Activated CD4-positive, CD25-positive, alpha-beta regulatory T cell treated with anti-CD3 and anti-CD28 coated beads, Interleukin-2, amount 50 U/mL, for 24 hours (primary cell): ENCODE results near the gene DNAAF1.
A peak's percentile ranks its signal among the peaks of the same experiment; 100 is the strongest.
"Not testable (repeated sequence)": the region's sequence is repeated elsewhere in the genome, so short reads cannot be mapped to it uniquely, and the experiment has no call there.

Source experiments
- ATAC-seq, 2 donors: fragments of 150-1000 bp; cut with Tn5 transposase; one replicate each; pipeline ENCODE4 v1.10.0; 2021; ENCODE audit warnings: mild to moderate bottlenecking in 1 of 2, moderate library complexity in 1 of 2

The DNAAF1 gene

DNA sequence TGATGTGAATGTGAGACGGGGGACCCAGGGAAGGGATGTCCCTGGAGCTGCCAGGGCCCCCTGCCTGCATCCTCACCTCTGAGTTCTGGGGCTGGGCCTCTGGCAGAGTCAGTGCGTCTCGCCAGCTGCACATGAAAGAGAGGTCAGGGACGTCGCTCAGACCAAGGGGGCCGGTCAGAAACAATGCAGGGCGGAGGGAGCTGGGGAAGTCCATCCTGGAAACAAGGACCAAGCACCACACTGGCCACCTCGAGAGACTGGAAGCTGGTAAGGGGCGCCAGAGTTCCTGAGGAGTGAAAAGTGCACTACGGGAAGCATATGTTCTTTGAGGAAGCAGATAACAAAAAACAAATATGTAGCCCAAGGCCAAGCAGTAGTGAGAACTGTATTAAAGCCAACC lies 39.7 kb downstream of the DNAAF1 start:
- ATAC-seq: no peak

DNA sequence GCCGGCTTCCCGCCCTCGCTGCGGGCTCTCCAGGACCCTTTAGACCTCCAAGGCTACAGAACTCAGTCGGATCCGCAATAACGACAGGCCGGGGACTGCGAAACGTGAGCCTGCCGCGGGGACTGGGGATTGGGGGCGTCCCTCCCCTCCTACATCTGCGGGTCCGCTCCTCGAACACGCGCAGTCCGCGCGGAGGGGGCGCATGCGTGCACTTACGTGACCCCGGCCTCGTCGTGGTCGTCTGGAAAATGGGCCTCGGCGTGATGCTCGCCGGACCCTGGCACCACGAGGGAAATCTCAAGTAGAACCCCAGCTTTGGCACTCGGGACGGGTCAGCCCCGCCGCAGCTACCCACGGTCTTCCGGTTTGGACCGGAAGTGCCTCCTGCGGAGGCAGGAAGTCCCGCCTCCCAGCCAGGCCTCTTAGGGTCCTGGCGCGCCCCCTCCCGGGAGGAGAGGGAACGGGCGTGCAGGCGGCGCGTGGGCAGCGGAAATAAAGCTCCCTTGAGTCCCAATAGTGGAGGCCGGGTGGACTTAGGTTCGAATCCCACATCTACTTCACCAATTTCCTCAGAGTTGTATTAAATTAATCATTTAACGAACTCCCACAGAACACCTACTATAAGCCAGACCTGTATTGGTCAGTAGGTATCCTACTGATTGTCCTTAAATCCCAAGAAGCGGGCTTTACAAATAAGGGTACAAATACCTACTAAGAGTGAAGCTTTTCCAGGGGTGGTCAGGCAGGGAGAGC lies 41.8 kb downstream of the DNAAF1 start, which contains the start of gene TAF1C:
TAF1C (minus strand) TSS at position 373 of the 753 bp plus-strand sequence. CDS start 2,069 bp downstream, outside the sequence.
- ATAC-seq: peak; percentile 93 to 95

DNA sequence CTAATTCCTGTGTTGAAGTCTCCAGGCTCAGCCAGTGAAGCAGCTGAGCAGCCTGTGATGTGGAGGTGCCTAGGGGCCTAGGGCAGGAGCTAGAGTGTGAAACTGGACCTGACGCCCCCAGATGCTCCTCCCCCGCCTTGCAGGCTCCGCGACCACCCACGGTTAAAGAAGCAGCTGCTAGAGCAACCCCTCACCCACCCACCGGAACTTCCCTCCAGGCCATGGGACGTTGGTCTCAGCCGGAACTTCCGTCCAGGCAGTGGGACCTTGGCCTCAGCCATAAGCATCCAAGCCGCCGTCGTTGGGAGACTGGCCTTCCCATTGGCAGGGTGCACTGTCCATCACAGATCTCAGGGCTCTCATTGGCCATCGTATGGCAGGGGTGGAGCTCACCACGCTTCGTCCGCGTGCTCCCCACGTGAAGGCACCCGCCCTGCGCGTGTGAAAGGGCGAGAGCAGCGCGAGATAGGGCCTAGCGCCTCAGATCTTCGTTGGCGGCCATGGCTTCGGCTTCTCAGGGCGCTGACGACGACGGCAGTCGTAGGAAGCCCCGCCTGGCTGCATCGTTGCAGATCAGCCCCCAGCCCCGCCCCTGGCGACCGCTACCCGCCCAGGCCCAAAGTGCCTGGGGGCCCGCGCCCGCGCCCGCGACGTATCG lies 45.8 kb downstream of the DNAAF1 start, which contains the start of gene ADAD2:
ADAD2 (plus strand) TSS at position 427 of the 658 bp plus-strand sequence; CDS start at position 501, 74 bp downstream.
- ATAC-seq: no peak

DNA sequence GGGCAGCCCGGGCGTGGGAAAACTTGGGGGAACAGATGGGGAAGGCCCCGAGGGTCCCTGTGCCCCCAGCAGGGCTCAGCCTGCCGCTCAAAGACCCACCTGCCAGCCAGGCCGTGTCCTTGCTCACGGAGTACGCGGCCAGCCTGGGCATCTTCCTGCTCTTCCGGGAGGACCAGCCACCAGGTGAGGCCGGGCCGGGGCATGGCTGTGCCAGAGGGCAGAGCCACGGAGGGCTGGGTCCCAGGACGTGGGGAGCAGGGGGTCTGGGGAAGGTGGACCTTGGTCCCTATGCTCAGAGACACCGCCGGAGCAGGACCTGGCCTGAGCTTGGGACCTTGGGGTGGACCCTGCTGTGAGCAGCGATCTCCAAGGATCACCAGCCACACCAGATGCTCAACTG lies 46.4 kb downstream of the DNAAF1 start:
- ATAC-seq: no peak

DNA sequence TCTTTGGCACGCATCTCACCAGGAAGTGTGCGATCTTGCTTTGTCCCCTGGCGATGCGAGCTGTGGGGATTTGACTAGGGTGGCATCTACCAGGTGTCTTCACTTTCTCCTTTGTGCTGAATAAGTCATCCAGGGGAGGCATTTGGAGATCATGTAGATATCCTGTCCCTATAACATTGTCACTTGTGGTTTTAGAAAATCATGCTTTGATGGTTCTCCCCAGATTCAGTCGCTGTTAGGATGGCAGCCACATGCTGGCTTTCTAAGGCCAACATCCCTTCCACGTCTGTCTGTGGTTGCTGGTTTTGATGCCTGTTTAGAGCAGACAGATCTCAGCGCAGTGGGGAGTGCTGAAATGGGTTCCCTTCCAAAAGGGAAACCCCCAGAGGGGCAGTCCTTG lies 48.4 kb downstream of the DNAAF1 start:
- peak in 1 of 2 donors; percentile 15 for ATAC-seq

DNA sequence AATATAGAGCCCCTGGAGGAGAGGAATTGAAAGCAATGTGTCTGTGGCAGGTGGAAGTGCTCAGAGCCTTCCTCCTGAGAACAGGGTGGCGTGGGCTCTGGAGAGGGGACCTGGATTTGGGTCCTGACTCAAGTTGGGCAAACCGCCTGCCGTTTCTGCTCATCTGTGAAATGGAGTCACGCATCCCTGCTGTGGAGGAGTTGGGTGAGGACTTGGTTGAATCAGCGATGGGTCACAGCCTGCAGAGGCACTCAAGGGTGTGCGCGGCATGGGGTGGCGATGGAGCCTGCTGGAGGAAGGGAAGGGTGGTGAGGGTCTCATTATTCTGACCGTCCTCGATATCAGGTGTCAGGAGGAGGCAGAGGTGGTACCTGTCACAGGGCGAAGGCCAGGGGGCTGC lies 48.9 kb downstream of the DNAAF1 start:
- ATAC-seq: peak; percentile 15 to 36

DNA sequence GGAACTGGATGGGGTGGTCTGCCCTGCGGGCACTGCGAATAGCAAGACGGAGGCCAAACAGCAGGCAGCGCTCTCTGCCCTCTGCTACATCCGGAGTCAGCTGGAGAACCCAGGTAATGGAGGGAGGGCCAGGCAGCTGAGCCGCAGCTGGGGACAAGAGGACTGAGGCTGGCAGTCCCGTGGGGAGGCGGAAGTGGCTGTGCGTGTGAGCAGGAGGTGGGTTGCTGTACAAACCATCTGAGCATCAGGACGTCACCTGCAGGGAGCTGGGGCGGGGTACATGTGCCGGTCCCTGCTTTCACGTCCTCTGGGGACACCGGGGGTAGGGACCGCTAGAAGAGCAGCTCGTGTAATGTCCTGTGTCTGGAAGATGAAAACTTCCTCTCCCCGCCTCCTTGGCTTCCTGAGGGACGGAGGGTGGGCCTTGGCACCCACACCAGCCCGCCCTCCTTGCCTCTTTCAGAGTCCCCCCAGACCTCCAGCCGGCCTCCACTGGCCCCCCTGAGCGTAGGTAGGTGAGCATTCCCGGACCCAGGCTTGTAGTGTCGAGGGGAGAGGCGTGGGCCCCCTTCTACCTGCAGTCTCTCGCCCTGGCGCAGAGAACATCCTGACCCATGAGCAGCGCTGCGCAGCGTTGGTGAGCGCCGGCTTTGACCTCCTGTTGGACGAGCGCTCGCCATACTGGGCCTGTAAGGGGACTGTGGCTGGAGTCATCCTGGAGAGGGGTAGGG lies 49.5 kb downstream of the DNAAF1 start:
- ATAC-seq: peak; percentile 57 to 72

DNA sequence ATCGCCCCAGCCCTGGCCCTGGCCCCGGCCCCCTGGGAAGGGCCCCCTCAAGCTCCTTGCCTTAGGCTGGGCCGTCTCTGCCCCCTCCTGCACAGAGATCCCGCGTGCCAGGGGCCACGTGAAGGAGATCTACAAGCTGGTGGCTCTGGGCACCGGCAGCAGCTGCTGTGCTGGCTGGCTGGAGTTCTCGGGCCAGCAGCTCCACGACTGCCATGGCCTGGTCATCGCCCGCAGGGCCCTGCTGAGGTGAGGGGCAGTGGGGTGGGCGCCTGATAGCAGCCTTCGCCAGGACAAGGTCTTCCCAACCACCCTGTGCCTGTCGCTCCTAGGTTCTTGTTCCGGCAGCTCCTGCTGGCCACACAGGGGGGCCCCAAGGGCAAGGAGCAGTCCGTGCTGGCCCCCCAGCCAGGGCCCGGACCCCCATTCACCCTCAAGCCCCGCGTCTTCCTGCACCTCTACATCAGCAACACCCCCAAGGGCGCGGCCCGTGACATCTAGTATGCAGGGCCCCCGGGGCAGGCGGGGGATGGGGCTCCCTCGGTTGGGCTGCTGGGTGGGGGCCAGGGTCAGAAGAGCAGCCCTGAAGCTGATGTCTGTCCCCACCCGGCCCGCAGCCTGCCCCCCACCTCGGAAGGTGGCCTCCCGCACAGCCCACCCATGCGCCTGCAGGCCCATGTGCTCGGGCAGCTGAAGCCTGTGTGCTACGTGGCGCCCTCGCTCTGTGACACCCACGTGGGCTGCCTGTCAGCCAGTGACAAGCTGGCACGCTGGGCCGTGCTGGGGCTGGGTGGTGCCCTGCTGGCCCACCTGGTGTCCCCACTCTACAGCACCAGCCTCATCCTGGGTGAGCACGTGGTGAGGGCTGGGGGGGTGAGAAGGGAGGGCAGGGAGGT lies 50.3 kb downstream of the DNAAF1 start:
- no peak for ATAC-seq

DNA sequence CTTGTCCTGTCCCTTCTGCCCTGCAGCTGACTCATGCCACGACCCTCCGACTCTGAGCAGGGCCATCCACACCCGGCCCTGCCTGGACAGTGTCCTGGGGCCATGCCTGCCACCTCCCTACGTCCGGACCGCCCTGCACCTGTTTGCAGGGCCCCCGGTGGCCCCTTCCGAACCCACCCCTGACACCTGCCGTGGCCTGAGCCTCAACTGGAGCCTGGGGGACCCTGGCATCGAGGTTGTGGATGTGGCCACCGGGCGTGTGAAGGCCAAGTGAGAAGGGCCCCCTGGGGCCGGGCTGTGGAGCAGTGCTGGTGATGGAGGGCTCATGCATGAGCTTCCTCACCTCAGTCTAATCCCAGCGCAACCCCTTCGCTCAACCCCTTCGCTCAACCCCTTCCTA lies 51.0 kb downstream of the DNAAF1 start:
- ATAC-seq: no peak

DNA sequence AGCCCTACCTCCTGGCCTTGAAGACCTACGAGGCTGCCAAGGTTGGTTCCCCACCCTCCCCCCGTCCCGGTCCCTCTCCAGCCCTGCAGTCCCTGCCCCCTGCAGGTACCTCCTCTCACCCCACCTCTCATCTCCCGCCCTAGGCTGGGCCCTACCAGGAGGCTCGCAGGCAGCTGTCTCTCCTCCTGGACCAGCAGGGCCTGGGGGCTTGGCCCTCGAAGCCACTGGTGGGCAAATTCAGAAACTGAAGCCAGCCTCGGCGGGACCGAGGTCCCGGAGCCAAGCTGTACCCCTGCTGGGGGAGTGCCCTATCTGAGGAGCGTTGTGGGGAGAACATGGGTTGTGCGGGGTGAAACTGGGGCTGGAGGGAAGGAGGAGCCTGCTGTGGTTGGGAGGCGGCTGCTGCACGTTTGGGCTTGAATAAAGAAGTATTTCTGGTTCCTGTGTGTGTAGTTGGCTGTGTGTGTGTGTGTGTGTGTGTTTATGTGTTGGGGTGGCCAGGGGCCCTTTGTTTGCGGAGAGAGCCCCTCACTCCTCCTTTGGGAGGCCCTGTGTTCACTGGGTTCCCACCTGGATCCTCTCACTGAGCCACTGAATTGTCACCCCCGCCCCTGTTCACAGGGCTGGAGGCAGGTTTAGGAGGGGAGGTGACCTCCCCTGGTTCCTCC lies 51.8 kb downstream of the DNAAF1 start:
- ATAC-seq: no peak

DNA sequence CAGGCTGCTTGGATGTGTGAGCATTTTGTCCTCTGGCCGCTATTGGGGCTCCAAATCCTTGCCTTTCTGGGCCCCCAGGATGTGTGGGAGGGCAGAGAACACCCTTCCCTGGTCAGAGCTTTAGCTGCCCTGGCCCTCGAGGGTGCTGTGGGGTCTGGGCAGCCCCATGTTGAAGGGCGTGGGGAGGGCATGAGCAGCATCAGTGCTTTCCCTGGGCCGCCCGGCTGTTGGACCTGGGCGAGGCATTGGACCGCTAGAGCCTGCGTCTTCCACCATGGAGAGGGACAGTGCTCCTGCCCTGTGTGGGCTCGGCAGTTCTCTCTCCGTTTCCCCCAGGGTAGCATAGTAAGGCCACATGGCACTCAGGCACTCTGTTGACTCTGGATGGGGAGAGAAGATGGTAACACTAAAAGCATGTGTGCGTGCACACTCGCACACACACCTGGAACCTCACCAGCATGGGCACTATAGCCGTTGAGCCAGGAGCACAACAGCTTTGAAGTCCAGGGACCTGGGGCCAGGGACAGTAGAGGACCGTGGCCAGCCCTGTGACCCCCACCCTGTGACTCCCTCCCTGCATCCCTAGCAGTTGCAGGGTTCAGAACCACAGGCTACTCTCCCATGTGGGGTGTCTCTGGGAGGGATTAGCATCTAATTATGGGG lies 52.5 kb downstream of the DNAAF1 start:
- no peak for ATAC-seq

DNA sequence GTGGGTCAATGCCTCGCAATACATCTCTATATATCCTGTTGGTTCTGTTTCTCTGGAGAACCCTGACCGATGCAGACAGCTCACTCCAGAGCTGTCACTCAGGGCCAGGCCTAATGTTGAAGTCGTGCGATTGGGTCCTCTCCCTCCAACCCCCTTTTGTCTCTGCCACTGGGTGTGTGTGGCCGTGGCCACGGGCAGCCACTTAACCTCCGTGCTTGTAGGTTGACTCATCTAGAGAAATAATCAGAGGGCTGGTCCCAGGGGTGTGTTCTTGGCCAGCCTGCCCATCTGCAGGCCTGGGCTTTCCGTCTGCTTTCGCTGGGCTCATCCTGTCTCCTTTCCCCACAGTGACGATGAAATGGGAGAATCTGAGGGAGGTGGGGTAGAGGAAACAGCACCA lies 53.3 kb downstream of the DNAAF1 start:
- ATAC-seq: no peak

DNA sequence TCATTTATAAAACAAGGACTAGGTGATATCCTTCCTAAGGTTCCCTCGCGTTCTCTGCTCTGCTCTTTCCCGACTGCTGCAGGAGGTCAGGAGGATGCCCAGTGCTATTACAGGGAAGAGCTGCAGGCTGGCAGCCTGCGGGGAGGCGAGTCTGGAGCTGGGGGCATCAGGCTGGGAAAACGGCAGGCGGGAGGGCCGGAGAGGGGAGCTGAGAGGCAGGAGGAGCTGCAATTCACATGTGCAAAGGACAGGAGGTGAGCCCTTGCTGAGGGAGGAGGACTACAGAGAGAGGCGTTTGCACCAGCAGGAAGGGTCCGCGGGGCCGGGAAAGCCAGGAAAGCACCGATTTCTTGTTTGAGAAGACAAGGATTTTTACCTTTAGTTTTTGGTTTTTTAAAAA lies 54.0 kb downstream of the DNAAF1 start:
- ATAC-seq: no peak

DNA sequence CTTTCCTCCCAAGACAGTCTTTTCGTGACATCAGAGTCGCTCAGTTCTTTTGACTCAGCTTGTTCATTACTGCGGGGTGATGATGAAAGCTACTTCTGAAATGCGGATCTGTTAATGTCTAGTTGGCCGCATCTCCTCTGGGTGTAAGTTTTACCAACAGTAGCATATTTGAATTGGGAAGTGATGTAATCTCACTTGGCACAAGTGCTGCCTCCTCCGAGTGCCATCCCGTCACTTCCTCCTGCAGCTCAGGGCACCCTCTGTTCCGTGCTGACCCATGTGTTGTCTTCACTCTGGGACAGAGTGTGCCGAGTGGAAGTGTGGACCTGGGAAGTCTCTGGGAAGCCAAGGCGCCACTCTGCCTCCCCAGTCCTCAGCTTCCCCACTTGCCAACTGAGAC lies 54.8 kb downstream of the DNAAF1 start:
- no peak for ATAC-seq

DNA sequence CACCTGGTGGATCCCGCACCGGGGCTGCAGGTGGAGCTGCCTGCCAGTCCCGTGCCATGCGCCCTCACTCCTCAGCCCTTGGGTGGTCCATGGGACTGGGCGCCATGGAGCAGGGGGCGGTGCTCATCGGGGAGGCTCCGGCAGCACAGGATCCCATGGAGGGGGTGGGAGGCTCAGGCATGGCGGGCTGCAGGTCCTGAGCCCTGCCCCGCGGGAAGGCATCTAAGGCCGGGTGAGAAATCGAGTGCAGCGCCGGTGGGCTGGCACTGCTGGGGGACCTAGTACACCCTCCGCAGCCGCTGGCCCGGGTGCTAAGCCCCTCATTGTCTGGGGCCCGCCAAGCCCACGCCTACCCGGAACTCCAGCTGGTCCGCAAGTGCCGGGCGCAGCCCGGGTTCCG lies 59.4 kb downstream of the DNAAF1 start:
- ATAC-seq: not testable (repeated sequence)

DNA sequence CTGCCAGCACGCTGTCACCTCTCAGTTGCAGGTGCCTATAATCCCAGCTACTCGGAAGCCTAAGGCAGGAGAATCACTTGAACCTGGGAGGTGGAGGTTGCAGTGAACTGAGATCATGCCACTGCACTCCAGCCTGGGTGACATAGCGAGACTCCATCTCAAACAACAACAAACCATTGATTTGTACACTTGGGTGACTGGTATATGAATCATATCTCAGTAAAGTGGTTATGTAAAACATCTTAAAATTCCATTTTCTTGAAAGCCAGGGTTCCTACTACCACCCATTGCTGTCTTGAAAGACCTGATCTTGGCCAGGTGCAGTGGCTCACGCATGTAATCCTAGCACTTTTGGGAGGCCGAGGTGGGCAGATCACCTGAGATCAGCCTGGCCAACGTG lies 60.0 kb downstream of the DNAAF1 start:
- not testable (repeated sequence) for ATAC-seq

DNA sequence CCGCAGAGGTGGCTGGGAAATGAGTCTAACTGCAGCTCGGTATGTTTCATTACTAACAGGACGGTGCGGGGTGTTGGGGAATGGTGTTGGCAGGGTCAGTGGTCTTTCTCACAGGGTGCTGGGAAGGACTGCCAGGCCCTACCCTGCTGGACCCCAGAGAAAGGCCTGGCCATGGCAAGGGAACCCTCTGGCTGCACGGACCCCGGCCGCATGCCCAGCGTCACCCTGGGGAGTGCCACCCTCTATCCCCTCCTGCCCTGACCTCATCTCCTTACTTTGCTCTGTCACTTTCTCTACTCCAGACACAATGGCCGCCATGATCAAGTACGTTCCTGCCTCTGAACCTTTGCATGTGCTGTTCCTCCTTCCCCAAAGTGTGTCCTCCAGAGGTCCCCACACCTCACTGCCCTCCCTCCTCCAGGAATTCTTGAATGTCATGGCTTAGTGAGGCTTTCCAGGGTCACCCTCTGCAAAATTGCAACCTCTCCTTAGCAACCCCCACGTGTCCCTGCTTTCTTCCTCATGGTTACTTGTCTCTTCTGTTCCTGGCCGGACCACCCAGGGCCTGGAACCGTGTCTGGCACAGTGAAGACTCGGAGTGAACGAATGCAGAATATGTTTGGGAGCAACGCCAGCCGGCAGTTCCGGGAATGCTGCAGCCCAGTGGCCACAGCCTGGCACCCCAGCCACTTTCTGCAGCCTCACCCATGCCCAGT lies 61.0 kb downstream of the DNAAF1 start:
- ATAC-seq: no peak

DNA sequence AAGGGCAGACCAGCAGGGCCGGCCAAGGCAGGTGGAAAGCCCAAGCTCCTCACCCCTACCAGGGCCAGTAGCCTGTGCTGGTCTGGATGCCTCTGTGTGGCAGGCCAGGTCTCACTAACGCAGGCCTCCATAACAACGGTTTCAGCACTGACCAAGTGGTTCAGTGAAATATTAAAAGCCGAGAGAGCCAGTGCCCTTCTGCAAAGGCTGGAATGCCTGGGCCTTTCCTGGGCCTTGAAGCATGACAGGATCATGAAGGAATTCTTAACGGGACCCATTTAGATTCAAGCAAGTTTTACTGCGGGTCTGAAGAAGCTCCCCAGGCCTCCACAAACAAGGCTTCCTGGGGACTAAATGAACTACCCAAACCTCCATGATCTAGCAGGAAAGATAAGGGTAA lies 62.1 kb downstream of the DNAAF1 start:
- ATAC-seq: no peak

DNA sequence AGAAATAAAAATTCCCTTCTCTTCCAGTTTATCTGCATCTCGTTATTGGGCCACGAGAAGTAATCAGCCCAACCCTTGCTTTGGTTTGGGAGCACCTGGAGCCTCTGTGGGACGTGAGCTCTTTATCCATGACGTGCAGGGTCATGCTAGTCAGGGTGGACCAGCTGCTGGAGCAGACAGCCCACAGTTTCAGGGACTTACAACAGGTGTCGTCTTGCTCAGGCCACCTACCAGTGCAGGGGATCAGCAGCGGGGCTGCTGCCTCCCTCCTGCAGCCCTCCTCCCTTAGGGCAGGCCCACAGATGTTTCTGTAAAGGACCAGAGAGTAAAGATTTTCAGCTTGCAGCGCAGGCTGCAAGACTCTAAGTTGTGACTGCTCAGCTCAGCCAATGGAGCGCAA lies 62.8 kb downstream of the DNAAF1 start:
- no peak for ATAC-seq

DNA sequence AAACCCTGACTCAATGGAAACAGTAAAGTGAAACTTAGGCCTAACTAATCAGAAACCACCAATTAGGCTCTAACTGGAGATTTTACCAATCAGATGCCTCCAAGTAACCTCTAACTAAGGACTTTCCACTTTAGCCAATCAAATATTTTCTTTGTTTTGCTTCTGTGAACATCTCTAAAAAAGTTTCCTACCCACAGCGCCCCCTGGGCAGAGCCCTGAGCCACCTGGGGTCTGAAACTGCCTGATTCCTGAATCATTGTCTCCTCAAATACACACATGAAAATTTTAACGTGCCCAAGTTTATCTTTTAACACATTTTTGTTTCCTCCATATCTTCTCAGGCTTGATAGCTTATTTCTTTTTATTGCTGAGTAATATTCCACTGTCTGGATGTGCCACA lies 64.9 kb downstream of the DNAAF1 start:
- ATAC-seq: no peak

DNA sequence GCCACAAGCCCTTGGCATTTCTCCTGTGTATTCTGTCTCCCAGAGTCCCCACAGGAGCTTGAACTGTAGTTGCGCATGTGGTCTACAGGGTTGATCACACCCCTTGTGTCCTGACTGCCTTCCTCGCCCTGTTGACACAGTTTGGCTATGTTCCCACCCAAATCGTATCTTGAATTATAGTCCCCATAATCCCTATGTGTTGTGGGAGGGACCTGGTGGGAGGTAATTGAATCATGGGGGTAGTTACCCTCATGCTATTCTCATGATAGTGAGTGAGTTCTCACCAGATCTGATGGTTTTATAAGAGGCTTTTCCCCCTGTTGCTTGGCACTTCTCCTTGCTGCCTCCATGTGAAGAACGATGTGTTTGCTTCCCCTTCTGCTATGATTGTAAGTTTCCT lies 67.0 kb downstream of the DNAAF1 start:
- ATAC-seq: no peak
